GM19025 (cell line): ENCODE data around the gene DNAJC2.
"Not testable (repeated sequence)": the region's sequence is repeated elsewhere in the genome, so short reads cannot be mapped to it uniquely, and the experiment has no call there.

ENCODE experiments used
- ATAC-seq: cut with Tn5 transposase; IDR thresholded peaks from one replicate; pipeline ENCODE4 v1.9.1; 2021; ENCODE audit warnings: mild to moderate bottlenecking, low read depth, moderate library complexity; ENCODE audit not compliant: unreplicated experiment

Gene DNAJC2

GRCh38 chr7:103343758-103344452 lies 662 bp downstream of the DNAJC2 start:
- ATAC-seq = peak; percentile 6

GRCh38 chr7:103343332-103343731 lies 1.2 kb downstream of the DNAJC2 start:
- no peak for ATAC-seq

- no peak for ATAC-seq
These were observed 3.1 kb downstream of the DNAJC2 start for GRCh38 chr7:103341466-103341865.

GRCh38 chr7:103338864-103339263 lies 5.7 kb downstream of the DNAJC2 start:
- no peak for ATAC-seq

GRCh38 chr7:103336761-103337160 lies 7.8 kb downstream of the DNAJC2 start:
- ATAC-seq = no peak

- ATAC-seq = no peak
These were observed 18.8 kb downstream of the DNAJC2 start for GRCh38 chr7:103325744-103326143.

- ATAC-seq = no peak
These were observed 27.6 kb downstream of the DNAJC2 start for GRCh38 chr7:103317009-103317408.

GRCh38 chr7:103316380-103316941 lies 28.1 kb downstream of the DNAJC2 start:
- ATAC-seq = no peak

GRCh38 chr7:103314852-103315251 lies 29.7 kb downstream of the DNAJC2 start:
- no peak for ATAC-seq

GRCh38 chr7:103307503-103308231 lies 36.9 kb downstream of the DNAJC2 start:
- no peak for ATAC-seq

GRCh38 chr7:103301441-103301840 lies 43.1 kb downstream of the DNAJC2 start:
- no peak for ATAC-seq

- ATAC-seq = no peak
These were observed 44.9 kb downstream of the DNAJC2 start for GRCh38 chr7:103299660-103300059.

- ATAC-seq = peak; percentile 27
These were observed 46.8 kb downstream of the DNAJC2 start for GRCh38 chr7:103297837-103298179.

GRCh38 chr7:103296901-103297836 lies 47.4 kb downstream of the DNAJC2 start, which contains the start of gene PMPCB:
Gene PMPCB (plus strand): TSS chr7:103297435. CDS start chr7:103297460, 25 bp downstream.
- ATAC-seq = peak; percentile 85

GRCh38 chr7:103293526-103293925 lies 51.0 kb downstream of the DNAJC2 start:
- ATAC-seq = no peak

- no peak for ATAC-seq
These were observed 52.4 kb downstream of the DNAJC2 start for GRCh38 chr7:103292122-103292521.

GRCh38 chr7:103282802-103283427 lies 61.7 kb downstream of the DNAJC2 start:
- not testable (repeated sequence) for ATAC-seq

GRCh38 chr7:103280803-103281155 lies 63.8 kb downstream of the DNAJC2 start:
- ATAC-seq = peak; percentile 6

- ATAC-seq = peak; percentile 88
These were observed 64.4 kb downstream of the DNAJC2 start for GRCh38 chr7:103279963-103280802.
